Body of pancreas (tissue), 4 donors: ENCODE data around the gene BTBD9. TPM values are rescaled to one million over a fixed set of nuclear protein-coding genes. Genes with fewer than 3 reads are reported as not detected.

Experiments used
- ATAC-seq: fragments of 150-250 bp; one replicate; pipeline ENCODE4 v1.9.1; 2016
- DNase-seq, 4 donors: peaks; one replicate each; pipeline ENCODE4 v3.0.0-alpha.2; 2019
- H3K27ac ChIP-seq, 4 donors: fragments of 200-600 bp; sonication (generic); 1 replicate in 3 of 4; 2 replicates in 1 of 4; pipeline versions ENCODE4 v1.5.1 to v1.6.1; 2016 to 2019; ENCODE audit warnings: mild to moderate bottlenecking in 1 of 4, mixed read lengths in 1 of 4, moderate library complexity in 1 of 4
- H3K27me3 ChIP-seq, 2 donors: fragments of 200-600 bp; sonication (generic); one replicate each; pipeline ENCODE4 v1.6.0; 2016; ENCODE audit warnings: mild to moderate bottlenecking in 1 of 2
- H3K36me3 ChIP-seq, 2 donors: fragments of 200-600 bp; sonication (generic); replicated peaks in 1 of 2; 2 replicates each; pipeline ENCODE4 v1.5.1; 2016; ENCODE audit warnings: low read depth in 2 of 2; ENCODE audit not compliant: insufficient read depth in 1 of 2
- H3K4me1 ChIP-seq: fragments of 200-600 bp; sonication (generic); one replicate; pipeline ENCODE4 v1.6.0; 2016
- H3K4me3 ChIP-seq, 2 donors: fragments of 200-600 bp; sonication (generic); 1 replicate in 1 of 2; 2 replicates in 1 of 2; pipeline ENCODE4 v1.5.1; 2016 to 2019
- H3K9me3 ChIP-seq, 3 donors: fragments of 200-600 bp; sonication (generic); 1 replicate in 2 of 3; 2 replicates in 1 of 3; pipeline ENCODE4 v1.5.1; 2016
- CTCF ChIP-seq, 7 experiments: fragments of 450-650 bp in 4 of 7; fragments of 200-600 bp in 3 of 7; sonication (generic) in 3 of 7; IDR thresholded peaks; one replicate each; pipeline ENCODE4 v1.5.1; 2016 to 2019; ENCODE audit warnings: antibody characterized with exemption in 7 of 7
- POLR2A ChIP-seq, 3 donors: fragments of 450-650 bp; IDR thresholded peaks; one replicate each; pipeline ENCODE4 v1.6.1; 2016; ENCODE audit warnings: antibody characterized with exemption in 3 of 3, mild to moderate bottlenecking in 2 of 3
- WGBS, 2 donors: methylation state at CpG; one replicate each; pipeline ENCODE4 v1.1.5; 2017; 5-methylcytosine and 5-hydroxymethylcytosine counted together
- intact Hi-C: fragments of 100-400 bp; cut with DNase I; formaldehyde crosslinking; loops from one replicate; pipeline ENCODE4 v1.15.1; 2023
- total RNA-seq, 2 donors: library from RNA; depleted of rRNA; stranded (reverse); fragments of >200 nt; gene quantifications; one replicate each; pipeline ENCODE4 v1.1.0, GENCODE V29; 2016

BTBD9 gene
- total RNA-seq, 2 donors from 2014 or later = 11.9 to 29.3 TPM

GRCh38 chr6:38588631-38589366 lies 50.9 kb downstream of the BTBD9 start:
- no peak for ATAC-seq
- DNase-seq = no peak
- TF ChIP-seq CTCF (IDR thresholded peaks at IDR 0.05) (no peak), POLR2A (IDR thresholded peaks at IDR 0.05) (no peak)
- H3K36me3 ChIP-seq = peaks cover 0 to 2% of the 10 kb centered on the region in 2 donors
- intact Hi-C loops = no loop called here
- H3K27ac ChIP-seq = no peak overlapping the region
- no peaks in the 10 kb centered on the region for H3K4me1 ChIP-seq
- 87% methylated on average over 2 of the region's 2 CpGs for WGBS, 2 donors
- H3K9me3 ChIP-seq = no peaks in the 10 kb centered on the region
- H3K27me3 ChIP-seq = no peaks in the 10 kb centered on the region
- no peak overlapping the region for H3K4me3 ChIP-seq

GRCh38 chr6:38587766-38588362 lies 51.9 kb downstream of the BTBD9 start:
- Histone ChIP-seq H3K27me3 (no peaks in the 10 kb centered on the region), H3K9me3 (no peaks in the 10 kb centered on the region), H3K27ac (no peak overlapping the region), H3K36me3 (peaks cover 0 to 2% of the 10 kb centered on the region in 2 donors), H3K4me3 (no peak overlapping the region), H3K4me1 (no peaks in the 10 kb centered on the region)
- intact Hi-C loops = no loop called here
- no peak for TF ChIP-seq CTCF (IDR thresholded peaks at IDR 0.05)
- no peak for TF ChIP-seq POLR2A (IDR thresholded peaks at IDR 0.05)
- DNase-seq = no peak
- 97% methylated on average over 6 of the region's 6 CpGs for WGBS, 2 donors
- no peak for ATAC-seq

GRCh38 chr6:38586992-38587391 lies 52.7 kb downstream of the BTBD9 start:
- WGBS, 2 donors = 93 to 97% methylated on average over 6 of the region's 6 CpGs
- Histone ChIP-seq H3K9me3 (no peaks in the 10 kb centered on the region), H3K27ac (no peak overlapping the region), H3K27me3 (no peaks in the 10 kb centered on the region), H3K4me3 (no peak overlapping the region), H3K4me1 (no peaks in the 10 kb centered on the region), H3K36me3 (peaks cover 0 to 2% of the 10 kb centered on the region in 2 donors)
- ATAC-seq (no peak), DNase-seq (no peak)
- intact Hi-C loops = no loop called here
- TF ChIP-seq CTCF (IDR thresholded peaks at IDR 0.05) = no peak
- TF ChIP-seq POLR2A (IDR thresholded peaks at IDR 0.05) = no peak

- H3K27ac ChIP-seq = no peak overlapping the region
Observed at GRCh38 chr6:38584731-38585130, 55.0 kb downstream of the BTBD9 start.

More at GRCh38 chr6:38584731-38585130, 55.0 kb downstream of the BTBD9 start:
- Histone ChIP-seq H3K4me3 (no peak overlapping the region), H3K4me1 (no peaks in the 10 kb centered on the region), H3K9me3 (no peaks in the 10 kb centered on the region), H3K27me3 (no peaks in the 10 kb centered on the region), H3K36me3 (peaks cover 0 to 2% of the 10 kb centered on the region in 2 donors)
- WGBS, 2 donors = 85 to 87% methylated on average over 2 of the region's 2 CpGs
- no peak for TF ChIP-seq POLR2A (IDR thresholded peaks at IDR 0.05)
- TF ChIP-seq CTCF (IDR thresholded peaks at IDR 0.05) = no peak
- DNase-seq (no peak), ATAC-seq (no peak)
- intact Hi-C loops = no loop called here
